Ovary (tissue), 9 donors: ENCODE measurements around the gene GRIFIN. TPM values are rescaled to one million over a fixed set of nuclear protein-coding genes. Genes with fewer than 3 reads are reported as not detected.

ENCODE experiments used
- DNase-seq, 5 donors: peaks; one replicate each; pipeline ENCODE4 v3.0.0-alpha.2; 2019 to 2020
- H3K27ac ChIP-seq, 2 donors: fragments of 200-600 bp; one replicate each; pipeline versions ENCODE4 v1.5.1 to v1.8.0; 2019 to 2022
- H3K27me3 ChIP-seq: fragments of 200-600 bp; one replicate; pipeline ENCODE4 v1.8.0; 2022
- H3K36me3 ChIP-seq: fragments of 200-600 bp; sonication (generic); one replicate; pipeline ENCODE4 v1.5.1; 2019
- H3K4me1 ChIP-seq: one replicate; pipeline ENCODE4 v1.8.1; 2013; ENCODE audit warnings: mild to moderate bottlenecking, moderate library complexity; ENCODE audit not compliant: insufficient read depth
- H3K4me3 ChIP-seq: fragments of 200-600 bp; sonication (generic); one replicate; pipeline ENCODE4 v1.5.1; 2017
- H3K9me3 ChIP-seq, 2 donors: fragments of 200-600 bp in 1 of 2; sonication (generic) in 1 of 2; one replicate each; pipeline versions ENCODE4 v1.5.1 to v1.8.1; 2013 to 2019; ENCODE audit warnings: mild to moderate bottlenecking in 1 of 2, moderate library complexity in 1 of 2
- CTCF ChIP-seq, 3 donors: fragments of 450-650 bp in 2 of 3; fragments of 200-600 bp in 1 of 3; IDR thresholded peaks; one replicate each; pipeline versions ENCODE4 v1.5.1 to v1.8.0; 2016 to 2022; ENCODE audit warnings: antibody characterized with exemption in 3 of 3, mild to moderate bottlenecking in 1 of 3
- EP300 ChIP-seq: sonication (generic); formaldehyde crosslinking; IDR thresholded peaks from one replicate; pipeline ENCODE4 v1.6.1; 2017; ENCODE audit warnings: antibody characterized with exemption
- POLR2A ChIP-seq: fragments of 450-650 bp; IDR thresholded peaks from one replicate; pipeline ENCODE4 v1.6.1; 2017; ENCODE audit warnings: antibody characterized with exemption, mild to moderate bottlenecking, moderate library complexity
- WGBS, 3 donors: extraction: QIAGEN DNeasy Blood & Tissue Kit in 1 of 3; methylation state at CpG; one replicate each; pipeline versions ENCODE4 v1.1.5 to v1.1.7; 2013 to 2017; 5-methylcytosine and 5-hydroxymethylcytosine counted together
- intact Hi-C, 4 donors: fragments of 100-400 bp; cut with DNase I; formaldehyde crosslinking; loops; one replicate each; pipeline versions ENCODE4 v1.11.0 to v1.15.1; 2022 to 2023
- polyA plus RNA-seq, 2 donors: library from polyadenylated mRNA; stranded (reverse); fragments of 200-250 nt in 1 of 2; fragments of 350-450 nt in 1 of 2; fragmentation: Illumina TruSeq in 1 of 2; extraction: RNeasy Lipid Tissue Mini Kit (QIAGEN cat#74804) in 1 of 2; gene quantifications; one replicate each; pipeline ENCODE4 v1.2.3, GENCODE V29; 2013 to 2014
- total RNA-seq, 7 donors: library from RNA; depleted of rRNA in 2 of 7; stranded (reverse); fragments of >200 nt in 2 of 7; fragmentation: NEBNext Ultra II Directional in 3 of 7; extraction: Animal tissue kit (Norgen Biotek cat#: 25700) in 3 of 7; gene quantifications; one replicate each; pipeline versions ENCODE4 v1.1.0 to v1.2.4, GENCODE V29; 2016 to 2023
- donor health status: DM: no; HTN: no; CAD: no; lungs with moderate emphysema.
- donor health status: DM: no; HTN: no; CAD: no.
- donor health status: Bipolar disorder and iron deficiency.
- donor health status: DM: yes; HTN: yes; CAD: no.
- donor health status: DM: no; HTN: no; CAD: no.
- donor health status: DM: yes; HTN: yes; CAD: no.

Gene GRIFIN
- total and polyA plus RNA-seq, 9 donors = not detected

- Histone ChIP-seq H3K27ac (no peak overlapping the region), H3K27me3 (no peaks in the 10 kb centered on the region), H3K4me3 (no peak overlapping the region), H3K9me3 (no peaks in the 10 kb centered on the region), H3K36me3 (no peaks in the 10 kb centered on the region), H3K4me1 (peaks cover 2% of the 10 kb centered on the region)
- WGBS, 3 donors = 72 to 76% (median 75%) methylated on average over 12 of the region's 12 CpGs
- DNase-seq = no peak
- TF ChIP-seq EP300 = no peak
- no peak for TF ChIP-seq CTCF (IDR thresholded peaks at IDR 0.05)
- no peak for TF ChIP-seq POLR2A
- intact Hi-C loops = no loop called here
Measured at GRCh38 chr7:2465928-2466327, 10.3 kb downstream of the GRIFIN start.

GRCh38 chr7:2462731-2463130 lies 13.5 kb downstream of the GRIFIN start:
- Histone ChIP-seq H3K36me3 (no peaks in the 10 kb centered on the region), H3K4me3 (no peak overlapping the region), H3K27ac (no peak overlapping the region), H3K4me1 (no peaks in the 10 kb centered on the region), H3K9me3 (no peaks in the 10 kb centered on the region), H3K27me3 (no peaks in the 10 kb centered on the region)
- WGBS, 3 donors = 81 to 86% (median 85%) methylated on average over 3 of the region's 3 CpGs
- no peak for DNase-seq
- intact Hi-C loops = no loop called here
- TF ChIP-seq POLR2A = no peak
- no peak for TF ChIP-seq EP300
- TF ChIP-seq CTCF (IDR thresholded peaks at IDR 0.05) = no peak

GRCh38 chr7:2461268-2462026 lies 14.8 kb downstream of the GRIFIN start:
- Histone ChIP-seq H3K27me3 (no peaks in the 10 kb centered on the region), H3K9me3 (no peaks in the 10 kb centered on the region), H3K36me3 (no peaks in the 10 kb centered on the region), H3K27ac (no peak overlapping the region), H3K4me3 (no peak overlapping the region), H3K4me1 (no peaks in the 10 kb centered on the region)
- WGBS, 3 donors = 67 to 79% (median 70%) methylated on average over 14 to 15 of the region's 15 CpGs
- TF ChIP-seq EP300 = no peak
- TF ChIP-seq POLR2A = no peak
- TF ChIP-seq CTCF (IDR thresholded peaks at IDR 0.05) = no peak
- intact Hi-C loops = no loop called here
- no peak for DNase-seq

GRCh38 chr7:2460641-2461040 lies 15.6 kb downstream of the GRIFIN start:
- no peaks in the 10 kb centered on the region for H3K4me1 ChIP-seq
- TF ChIP-seq CTCF (IDR thresholded peaks at IDR 0.05) (no peak), EP300 (no peak)

More at GRCh38 chr7:2460641-2461040, 15.6 kb downstream of the GRIFIN start:
- Histone ChIP-seq H3K9me3 (no peaks in the 10 kb centered on the region), H3K4me3 (no peak overlapping the region), H3K36me3 (no peaks in the 10 kb centered on the region), H3K27me3 (no peaks in the 10 kb centered on the region), H3K27ac (no peak overlapping the region)
- intact Hi-C loops = no loop called here
- no peak for DNase-seq
- 84 to 88% (median 84%) methylated on average over 6 of the region's 6 CpGs for WGBS, 3 donors
